Esophagus squamous epithelium (tissue), 4 donors: Measurements from ENCODE around the gene DLGAP4.

Experiments used
- CTCF ChIP-seq, 6 experiments: fragments of 450-650 bp in 4 of 6; fragments of 200-600 bp in 2 of 6; sonication (generic) in 2 of 6; IDR thresholded peaks; one replicate each; pipeline ENCODE4 v1.5.1; 2016 to 2019; ENCODE audit warnings: antibody characterized with exemption in 6 of 6, mild to moderate bottlenecking in 4 of 6, moderate library complexity in 4 of 6
- POLR2A ChIP-seq, 4 donors: fragments of 450-650 bp; IDR thresholded peaks; one replicate each; pipeline ENCODE4 v1.6.1; 2017; ENCODE audit warnings: antibody characterized with exemption in 4 of 4, mild to moderate bottlenecking in 4 of 4, moderate library complexity in 3 of 4

- TF ChIP-seq CTCF (IDR thresholded peaks at IDR 0.05) (no peak), POLR2A (IDR thresholded peaks at IDR 0.05) (no peak)
Measured at GRCh38 chr20:36344517-36345132, 38.5 kb downstream of the DLGAP4 start.
